Adipocyte (in vitro differentiated cells): Measurements from ENCODE around the gene ZBTB9.
"Not testable (repeated sequence)": the region's sequence is repeated elsewhere in the genome, so short reads cannot be mapped to it uniquely, and the experiment has no call there.

ENCODE experiments used
- DNase-seq: peaks from one replicate; pipeline ENCODE4 v3.0.0-alpha.2; 2015; ENCODE audit warnings: low read depth
- H3K27me3 ChIP-seq: replicated peaks from 2 replicates; pipeline ENCODE4 v1.7.0; 2013; ENCODE audit warnings: mild to moderate bottlenecking, low read length, moderate library complexity; ENCODE audit not compliant: control insufficient read depth, insufficient read depth
- H3K36me3 ChIP-seq: 2 replicates; pipeline ENCODE4 v1.7.0; 2013; ENCODE audit warnings: low read length, mild to moderate bottlenecking, moderate library complexity; ENCODE audit not compliant: control insufficient read depth, insufficient read depth, severe bottlenecking
- H3K4me1 ChIP-seq: 2 replicates; pipeline ENCODE4 v1.7.0; 2013; ENCODE audit warnings: mild to moderate bottlenecking, low read length, moderate library complexity; ENCODE audit not compliant: control insufficient read depth, insufficient read depth
- H3K4me3 ChIP-seq: 2 replicates; pipeline ENCODE4 v1.7.0; 2013; ENCODE audit warnings: mild to moderate bottlenecking, low read length, moderate library complexity
- H3K9ac ChIP-seq: 2 replicates; pipeline ENCODE4 v1.7.0; 2013; ENCODE audit warnings: mild to moderate bottlenecking, low read length, moderate library complexity
- H3K9me3 ChIP-seq: 2 replicates; pipeline ENCODE4 v1.7.0; 2013; ENCODE audit warnings: mild to moderate bottlenecking, low read length, moderate library complexity; ENCODE audit not compliant: control insufficient read depth

The ZBTB9 gene

GRCh38 chr6:33453393-33454008, 875 bp upstream of the ZBTB9 start:
- DNase-seq = peak; percentile 32
- H3K36me3 ChIP-seq = peaks cover 15% of the 10 kb centered on the region

DNA sequence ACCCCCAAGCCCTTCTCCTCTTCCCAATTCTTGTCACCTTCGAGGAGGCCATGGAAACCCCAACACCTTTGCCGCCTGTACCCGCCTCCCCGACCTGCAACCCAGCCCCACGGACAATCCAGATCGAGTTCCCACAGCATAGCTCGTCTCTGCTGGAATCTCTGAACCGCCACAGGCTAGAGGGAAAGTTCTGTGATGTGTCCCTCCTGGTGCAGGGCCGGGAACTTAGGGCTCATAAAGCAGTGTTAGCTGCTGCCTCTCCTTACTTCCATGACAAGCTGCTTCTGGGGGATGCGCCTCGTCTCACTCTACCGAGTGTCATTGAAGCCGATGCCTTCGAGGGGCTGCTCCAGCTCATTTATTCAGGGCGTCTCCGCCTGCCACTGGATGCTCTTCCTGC, 675 bp downstream of the ZBTB9 start:
- peak overlapping the region; percentile 95 for H3K9ac ChIP-seq
- H3K4me3 ChIP-seq = peak overlapping the region; percentile 97
- H3K27me3 ChIP-seq = no peaks in the 10 kb centered on the region
- H3K36me3 ChIP-seq = peaks cover 10% of the 10 kb centered on the region
- H3K4me1 ChIP-seq = peaks cover 6% of the 10 kb centered on the region
- DNase-seq = no peak
- no peaks in the 10 kb centered on the region for H3K9me3 ChIP-seq

More at GRCh38 chr6:33453393-33454008, 875 bp upstream of the ZBTB9 start:
- Histone ChIP-seq H3K9me3 (no peaks in the 10 kb centered on the region), H3K27me3 (no peaks in the 10 kb centered on the region), H3K4me1 (peaks cover 6% of the 10 kb centered on the region), H3K9ac (peak overlapping the region; percentile 95), H3K4me3 (peak overlapping the region; percentile 97)

DNA sequence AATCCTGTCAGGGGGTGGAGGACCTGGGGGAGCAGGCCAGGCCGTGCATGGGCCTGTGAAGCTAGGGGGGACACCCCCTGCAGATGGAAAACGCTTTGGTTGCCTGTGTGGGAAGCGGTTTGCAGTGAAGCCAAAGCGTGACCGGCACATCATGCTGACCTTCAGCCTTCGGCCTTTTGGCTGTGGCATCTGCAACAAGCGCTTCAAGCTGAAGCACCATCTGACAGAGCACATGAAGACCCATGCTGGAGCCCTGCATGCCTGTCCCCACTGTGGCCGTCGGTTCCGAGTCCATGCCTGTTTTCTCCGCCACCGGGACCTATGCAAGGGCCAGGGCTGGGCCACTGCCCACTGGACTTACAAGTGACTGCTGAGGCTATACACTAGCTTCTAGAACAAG, 1.8 kb downstream of the ZBTB9 start:
- Histone ChIP-seq H3K9ac (no peak overlapping the region), H3K4me1 (peaks cover 6% of the 10 kb centered on the region), H3K36me3 (peaks cover 10% of the 10 kb centered on the region), H3K27me3 (no peaks in the 10 kb centered on the region), H3K9me3 (no peaks in the 10 kb centered on the region), H3K4me3 (no peak overlapping the region)
- no peak for DNase-seq

DNA sequence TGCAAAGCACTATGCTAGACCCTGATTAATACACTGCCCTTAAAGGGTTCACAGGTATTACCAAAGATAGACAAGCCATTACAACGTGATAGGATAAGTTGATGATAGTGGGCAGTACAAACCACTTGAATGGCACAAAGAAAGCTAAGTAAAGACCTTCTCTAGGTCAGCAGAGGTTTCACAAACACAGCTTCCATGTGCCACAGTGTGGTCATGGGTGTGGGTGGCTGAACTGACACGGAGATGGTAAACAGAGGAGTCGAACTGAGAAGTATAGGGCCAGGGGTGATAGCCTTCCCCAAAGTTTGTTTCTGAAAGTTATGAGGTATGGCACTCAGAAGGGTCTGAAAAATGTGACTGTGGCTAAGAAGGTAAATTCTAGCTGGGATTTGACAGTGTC, 4.3 kb downstream of the ZBTB9 start:
- Histone ChIP-seq H3K36me3 (peaks cover 10% of the 10 kb centered on the region), H3K9me3 (no peaks in the 10 kb centered on the region), H3K9ac (no peak overlapping the region), H3K4me3 (no peak overlapping the region), H3K27me3 (no peaks in the 10 kb centered on the region), H3K4me1 (peaks cover 6% of the 10 kb centered on the region)
- DNase-seq = no peak

GRCh38 chr6:33459226-33459625, 4.8 kb downstream of the ZBTB9 start:
- no peaks in the 10 kb centered on the region for H3K27me3 ChIP-seq
- peaks cover 10% of the 10 kb centered on the region for H3K36me3 ChIP-seq

DNA sequence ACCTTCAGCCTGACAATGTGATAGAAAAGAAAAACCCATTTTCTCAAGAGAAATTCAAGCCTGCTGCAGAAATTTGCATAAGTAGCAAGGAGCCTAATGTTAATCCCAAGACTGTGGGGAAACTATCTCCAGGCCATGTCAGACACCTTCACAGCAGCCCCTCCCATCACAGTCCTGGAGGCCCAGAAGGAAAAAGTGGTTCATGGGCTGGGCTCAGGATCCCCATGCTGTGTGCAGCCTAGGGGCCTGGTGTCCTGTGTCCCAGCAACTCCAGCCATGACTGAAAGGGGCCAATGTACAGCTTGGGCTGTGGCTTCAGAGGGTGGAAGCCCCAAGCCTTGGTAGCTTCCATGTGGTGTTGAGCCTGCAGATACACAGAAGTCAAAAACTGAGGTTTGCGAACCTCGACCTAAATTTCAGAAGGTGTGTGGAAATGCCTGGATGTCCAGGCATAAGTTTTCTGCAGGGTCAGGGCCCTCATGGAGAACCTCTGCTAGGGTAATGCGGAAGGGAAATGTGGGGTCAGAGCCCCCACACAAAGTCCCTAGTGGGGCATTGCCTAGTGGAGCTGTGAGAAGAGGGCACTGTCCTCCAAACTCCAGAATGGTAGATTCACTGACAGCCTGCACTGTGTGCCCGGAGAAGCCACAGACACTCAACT, 11.8 kb downstream of the ZBTB9 start:
- no peak for DNase-seq
- H3K4me1 ChIP-seq = no peaks in the 10 kb centered on the region

More at GRCh38 chr6:33459226-33459625, 4.8 kb downstream of the ZBTB9 start:
- no peak overlapping the region for H3K4me3 ChIP-seq
- H3K9me3 ChIP-seq = no peaks in the 10 kb centered on the region
- H3K4me1 ChIP-seq = peaks cover 6% of the 10 kb centered on the region
- DNase-seq = no peak
- H3K9ac ChIP-seq = no peak overlapping the region

GRCh38 chr6:33467091-33467490, 12.7 kb downstream of the ZBTB9 start:
- no peak for DNase-seq
- peaks cover 8% of the 10 kb centered on the region for H3K9me3 ChIP-seq
- no peaks in the 10 kb centered on the region for H3K36me3 ChIP-seq

More for the DNA sequence above, 11.8 kb downstream of the ZBTB9 start:
- H3K9me3 ChIP-seq = peaks cover 8% of the 10 kb centered on the region
- no peaks in the 10 kb centered on the region for H3K36me3 ChIP-seq
- no peaks in the 10 kb centered on the region for H3K27me3 ChIP-seq
- H3K9ac ChIP-seq = no peak overlapping the region
- no peak overlapping the region for H3K4me3 ChIP-seq

DNA sequence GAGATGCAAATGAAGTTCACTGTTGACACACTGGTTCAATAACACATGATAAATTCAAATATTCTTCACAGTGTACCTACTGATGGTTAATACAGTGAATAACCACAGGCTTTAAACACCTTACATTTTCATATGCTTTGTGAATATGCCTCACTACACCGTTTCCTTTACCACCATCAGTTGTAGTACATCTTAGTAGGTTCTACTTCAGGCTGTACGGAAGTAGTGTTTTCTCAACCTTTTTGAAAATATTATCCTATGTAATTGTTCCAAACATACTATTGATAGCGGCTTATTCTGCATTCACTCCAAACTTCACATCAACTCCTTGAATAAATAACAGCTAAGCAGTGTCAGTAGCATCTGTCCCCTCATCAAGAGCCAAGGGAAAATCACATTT, 15.3 kb downstream of the ZBTB9 start:
- Histone ChIP-seq H3K4me3 (no peak overlapping the region), H3K27me3 (no peaks in the 10 kb centered on the region), H3K9me3 (peaks cover 8% of the 10 kb centered on the region), H3K36me3 (no peaks in the 10 kb centered on the region), H3K4me1 (no peaks in the 10 kb centered on the region), H3K9ac (no peak overlapping the region)
- no peak for DNase-seq

More at GRCh38 chr6:33467091-33467490, 12.7 kb downstream of the ZBTB9 start:
- no peak overlapping the region for H3K4me3 ChIP-seq
- no peak overlapping the region for H3K9ac ChIP-seq
- H3K27me3 ChIP-seq = no peaks in the 10 kb centered on the region
- no peaks in the 10 kb centered on the region for H3K4me1 ChIP-seq

DNA sequence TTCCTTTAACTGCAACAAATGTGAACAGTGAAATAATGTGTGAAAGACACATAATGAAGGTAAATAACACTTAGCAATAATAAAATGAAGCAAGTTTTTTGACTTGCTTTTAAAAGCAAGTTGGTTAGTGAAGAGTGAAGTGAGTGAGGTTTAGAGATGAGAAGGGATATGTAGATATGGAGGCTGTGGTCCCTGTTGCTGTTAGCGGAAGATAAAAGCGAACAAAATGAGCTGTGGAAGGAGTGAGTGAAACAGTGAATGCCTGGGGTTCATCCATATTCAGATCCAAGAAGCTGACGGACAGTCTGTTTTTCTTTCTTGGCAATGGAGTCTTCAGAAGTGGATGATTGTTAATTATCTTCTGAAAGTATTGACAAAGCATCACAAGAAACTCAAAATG, 23.5 kb downstream of the ZBTB9 start:
- Histone ChIP-seq H3K36me3 (no peaks in the 10 kb centered on the region), H3K4me1 (no peaks in the 10 kb centered on the region), H3K27me3 (peaks cover 23% of the 10 kb centered on the region), H3K9me3 (no peaks in the 10 kb centered on the region), H3K9ac (no peak overlapping the region), H3K4me3 (no peak overlapping the region)
- DNase-seq = no peak

GRCh38 chr6:33481192-33481591, 26.8 kb downstream of the ZBTB9 start:
- no peak for DNase-seq
- H3K9me3 ChIP-seq = peaks cover 6% of the 10 kb centered on the region
- H3K4me3 ChIP-seq = no peak overlapping the region

GRCh38 chr6:33482620-33483019, 28.2 kb downstream of the ZBTB9 start:
- H3K9me3 ChIP-seq, H3K4me1 ChIP-seq, H3K9ac ChIP-seq, H3K36me3 ChIP-seq, H3K4me3 ChIP-seq, DNase-seq: not testable (repeated sequence)
- peaks cover 18% of the 10 kb centered on the region for H3K27me3 ChIP-seq

More at GRCh38 chr6:33481192-33481591, 26.8 kb downstream of the ZBTB9 start:
- Histone ChIP-seq H3K9ac (no peak overlapping the region), H3K36me3 (no peaks in the 10 kb centered on the region), H3K4me1 (no peaks in the 10 kb centered on the region), H3K27me3 (peaks cover 23% of the 10 kb centered on the region)
